ENCODE data around the gene ANKRD18B.
"Not testable (repeated sequence)": the region's sequence is repeated elsewhere in the genome, so short reads cannot be mapped to it uniquely, and the experiment has no call there.

DNA sequence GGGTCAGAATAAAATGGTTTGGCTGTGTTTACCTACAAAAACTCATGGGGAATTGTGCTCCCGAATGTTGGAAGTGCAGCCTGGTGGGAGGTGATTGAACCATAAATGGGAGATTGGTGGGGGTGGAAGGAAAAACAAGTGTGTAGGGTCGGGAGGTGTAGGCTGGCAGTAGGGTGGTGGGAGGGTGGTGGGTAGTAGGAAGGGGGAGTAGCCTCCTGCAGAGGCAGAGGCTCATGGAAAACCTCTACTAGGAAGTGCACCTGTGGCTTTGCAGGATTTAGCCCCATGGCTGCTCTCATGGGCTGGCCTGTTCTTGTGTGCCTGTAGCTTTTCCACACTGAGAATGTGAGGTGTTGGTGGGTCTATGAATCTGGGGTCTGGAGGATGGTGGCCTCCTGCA, 63.7 kb downstream of the ANKRD18B start:
- TF ChIP-seq, protein P1, sequence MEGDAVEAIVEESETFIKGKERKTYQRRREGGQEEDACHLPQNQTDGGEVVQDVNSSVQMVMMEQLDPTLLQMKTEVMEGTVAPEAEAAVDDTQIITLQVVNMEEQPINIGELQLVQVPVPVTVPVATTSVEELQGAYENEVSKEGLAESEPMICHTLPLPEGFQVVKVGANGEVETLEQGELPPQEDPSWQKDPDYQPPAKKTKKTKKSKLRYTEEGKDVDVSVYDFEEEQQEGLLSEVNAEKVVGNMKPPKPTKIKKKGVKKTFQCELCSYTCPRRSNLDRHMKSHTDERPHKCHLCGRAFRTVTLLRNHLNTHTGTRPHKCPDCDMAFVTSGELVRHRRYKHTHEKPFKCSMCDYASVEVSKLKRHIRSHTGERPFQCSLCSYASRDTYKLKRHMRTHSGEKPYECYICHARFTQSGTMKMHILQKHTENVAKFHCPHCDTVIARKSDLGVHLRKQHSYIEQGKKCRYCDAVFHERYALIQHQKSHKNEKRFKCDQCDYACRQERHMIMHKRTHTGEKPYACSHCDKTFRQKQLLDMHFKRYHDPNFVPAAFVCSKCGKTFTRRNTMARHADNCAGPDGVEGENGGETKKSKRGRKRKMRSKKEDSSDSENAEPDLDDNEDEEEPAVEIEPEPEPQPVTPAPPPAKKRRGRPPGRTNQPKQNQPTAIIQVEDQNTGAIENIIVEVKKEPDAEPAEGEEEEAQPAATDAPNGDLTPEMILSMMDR (IDR thresholded peaks at IDR 0.05): not testable (repeated sequence)
- TF ChIP-seq POLR2A (IDR thresholded peaks at IDR 0.05): not testable (repeated sequence)
